H7 (cell line): ENCODE results near the gene C15orf62. TPM values are rescaled to one million over a fixed set of nuclear protein-coding genes. Genes with fewer than 3 reads are reported as not detected.

Experiments used
- DNase-seq: peaks from one replicate; pipeline ENCODE4 v3.0.0; 2012
- H3K27me3 ChIP-seq: 2 replicates; pipeline ENCODE4 v1.6.0; 2011; ENCODE audit warnings: mild to moderate bottlenecking, low read length; ENCODE audit not compliant: control insufficient read depth, insufficient read depth
- H3K36me3 ChIP-seq: replicated peaks from 2 replicates; pipeline ENCODE4 v1.5.1; 2011; ENCODE audit warnings: low read length; ENCODE audit not compliant: control insufficient read depth, insufficient read depth
- H3K4me3 ChIP-seq: 2 replicates; pipeline ENCODE4 v1.5.1; 2011; ENCODE audit warnings: low read depth, mild to moderate bottlenecking, control low read depth, low read length, moderate library complexity; ENCODE audit not compliant: insufficient read depth
- total RNA-seq: library from RNA; depleted of rRNA; stranded (reverse); fragments of >200 nt; shearing (Covaris generic); gene quantifications from 2 replicates; pipeline ENCODE4 v1.2.3, GENCODE V29; 2014; rRNA removed

C15orf62 gene
- 0.31 and 0.48 TPM in 2 replicates for total RNA-seq

GRCh38 chr15:40769274-40770146, at the start of gene C15orf62:
Gene C15orf62, plus strand, starts transcription at chr15:40769980. Its CDS starts 516 bp downstream, at chr15:40770496.
- Histone ChIP-seq H3K4me3 (no peak within 1 kb of the TSS), H3K36me3 (peaks cover 4% of the 10 kb centered on the region), H3K27me3 (no peaks in the 10 kb centered on the region)
- DNase-seq, result peak; percentile 54

- Histone ChIP-seq H3K36me3 (peaks cover 3% of the 10 kb centered on the region), H3K4me3 (no peak overlapping the region), H3K27me3 (no peaks in the 10 kb centered on the region)
- no peak for DNase-seq
Observed at GRCh38 chr15:40721701-40722100, 48.1 kb upstream of the C15orf62 start.

GRCh38 chr15:40722354-40722753, 47.4 kb upstream of the C15orf62 start:
- no peak for DNase-seq
- Histone ChIP-seq H3K36me3 (peaks cover 3% of the 10 kb centered on the region), H3K27me3 (no peaks in the 10 kb centered on the region), H3K4me3 (no peak overlapping the region)

GRCh38 chr15:40722934-40723333, 46.8 kb upstream of the C15orf62 start:
- H3K36me3 ChIP-seq, result peaks cover 3% of the 10 kb centered on the region
- no peaks in the 10 kb centered on the region for H3K27me3 ChIP-seq
- DNase-seq, result no peak
- no peak overlapping the region for H3K4me3 ChIP-seq

- Histone ChIP-seq H3K27me3 (no peaks in the 10 kb centered on the region), H3K36me3 (no peaks in the 10 kb centered on the region; the same call in none of the 2 replicates), H3K4me3 (no peak overlapping the region)
- DNase-seq, result no peak
Observed at GRCh38 chr15:40723919-40724318, 45.9 kb upstream of the C15orf62 start.

GRCh38 chr15:40731034-40731433, 38.7 kb upstream of the C15orf62 start:
- Histone ChIP-seq H3K4me3 (no peak overlapping the region), H3K27me3 (no peaks in the 10 kb centered on the region), H3K36me3 (peaks cover 12% of the 10 kb centered on the region)
- no peak for DNase-seq

- Histone ChIP-seq H3K4me3 (no peak overlapping the region), H3K27me3 (no peaks in the 10 kb centered on the region), H3K36me3 (peaks cover 12% of the 10 kb centered on the region)
- no peak for DNase-seq
Observed at GRCh38 chr15:40736575-40736974, 33.2 kb upstream of the C15orf62 start.

- no peak for DNase-seq
- no peaks in the 10 kb centered on the region for H3K27me3 ChIP-seq
- no peak overlapping the region for H3K4me3 ChIP-seq
- peaks cover 10% of the 10 kb centered on the region for H3K36me3 ChIP-seq
Observed at GRCh38 chr15:40737048-40737447, 32.7 kb upstream of the C15orf62 start.

- peak; percentile 64 for DNase-seq
- Histone ChIP-seq H3K27me3 (no peaks in the 10 kb centered on the region), H3K4me3 (no peak overlapping the region), H3K36me3 (peaks cover 7% of the 10 kb centered on the region)
Observed at GRCh38 chr15:40739047-40739446, 30.7 kb upstream of the C15orf62 start.

GRCh38 chr15:40739854-40740253, 29.9 kb upstream of the C15orf62 start:
- H3K27me3 ChIP-seq, result no peaks in the 10 kb centered on the region
- peaks cover 8% of the 10 kb centered on the region for H3K36me3 ChIP-seq
- H3K4me3 ChIP-seq, result no peak overlapping the region
- DNase-seq, result peak; percentile 48

- no peak overlapping the region for H3K4me3 ChIP-seq
- no peaks in the 10 kb centered on the region for H3K27me3 ChIP-seq
- H3K36me3 ChIP-seq, result peaks cover 4% of the 10 kb centered on the region; the same call in 1 of the 2 replicates
- DNase-seq, result no peak
Observed at GRCh38 chr15:40743485-40743901, 26.3 kb upstream of the C15orf62 start.

GRCh38 chr15:40743921-40744814, 25.6 kb upstream of the C15orf62 start:
- H3K36me3 ChIP-seq, result peaks cover 4% of the 10 kb centered on the region; the same call in 1 of the 2 replicates
- no peaks in the 10 kb centered on the region for H3K27me3 ChIP-seq
- peak; percentile 52 for DNase-seq
- H3K4me3 ChIP-seq, result no peak overlapping the region

- 0 out of 2 replicates have a peak, but pooled peaks cover 2% of the 10 kb centered on the region for H3K36me3 ChIP-seq
- H3K4me3 ChIP-seq, result no peak overlapping the region
- H3K27me3 ChIP-seq, result no peaks in the 10 kb centered on the region
- no peak for DNase-seq
Observed at GRCh38 chr15:40744815-40745152, 25.0 kb upstream of the C15orf62 start.

GRCh38 chr15:40746916-40747418, 22.8 kb upstream of the C15orf62 start:
- peak; percentile 37 for DNase-seq
- no peaks in the 10 kb centered on the region for H3K27me3 ChIP-seq
- H3K36me3 ChIP-seq, result peaks cover 4% of the 10 kb centered on the region
- H3K4me3 ChIP-seq, result no peak overlapping the region
